ENCODE data around the gene GNMT.

- no peak for TF ChIP-seq POLR2AphosphoS5 (IDR thresholded peaks at IDR 0.05; ENCODE audit: borderline replicate concordance, low read depth, low read length)
- no peak for TF ChIP-seq EZH2 (IDR thresholded peaks at IDR 0.05)
Measured at GRCh38 chr6:42969431-42969830, 8.9 kb downstream of the GNMT start.
